G401.6 (cell line): ENCODE measurements around the gene HTT.
"Not testable (repeated sequence)": the region's sequence is repeated elsewhere in the genome, so short reads cannot be mapped to it uniquely, and the experiment has no call there.

ENCODE experiments used
- FAIRE-seq: peaks from 2 replicates; lab custom pipeline; 2012; peaks lifted over from hg19 to GRCh38; lab: Jason Lieb, UNC

The HTT gene

DNA sequence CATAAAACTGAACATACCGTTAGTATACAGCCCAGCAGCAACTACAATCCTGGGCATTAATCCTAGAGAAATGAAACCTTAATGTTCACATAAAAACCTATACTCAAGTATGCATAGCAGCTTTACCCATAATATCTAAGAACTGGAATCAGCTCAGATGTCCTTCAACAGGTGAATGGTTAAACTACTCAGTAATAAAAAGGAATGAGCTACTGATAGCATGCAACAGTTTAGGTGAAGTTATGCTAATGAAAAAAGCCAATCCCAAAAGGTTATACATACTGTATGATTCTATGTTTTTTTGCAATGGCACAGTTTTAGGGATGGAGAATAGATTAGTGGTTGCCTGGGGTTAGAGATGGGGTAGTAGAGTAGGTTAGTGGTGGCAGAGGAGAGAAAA lies 9.3 kb downstream of the HTT start:
- no peak for FAIRE-seq

DNA sequence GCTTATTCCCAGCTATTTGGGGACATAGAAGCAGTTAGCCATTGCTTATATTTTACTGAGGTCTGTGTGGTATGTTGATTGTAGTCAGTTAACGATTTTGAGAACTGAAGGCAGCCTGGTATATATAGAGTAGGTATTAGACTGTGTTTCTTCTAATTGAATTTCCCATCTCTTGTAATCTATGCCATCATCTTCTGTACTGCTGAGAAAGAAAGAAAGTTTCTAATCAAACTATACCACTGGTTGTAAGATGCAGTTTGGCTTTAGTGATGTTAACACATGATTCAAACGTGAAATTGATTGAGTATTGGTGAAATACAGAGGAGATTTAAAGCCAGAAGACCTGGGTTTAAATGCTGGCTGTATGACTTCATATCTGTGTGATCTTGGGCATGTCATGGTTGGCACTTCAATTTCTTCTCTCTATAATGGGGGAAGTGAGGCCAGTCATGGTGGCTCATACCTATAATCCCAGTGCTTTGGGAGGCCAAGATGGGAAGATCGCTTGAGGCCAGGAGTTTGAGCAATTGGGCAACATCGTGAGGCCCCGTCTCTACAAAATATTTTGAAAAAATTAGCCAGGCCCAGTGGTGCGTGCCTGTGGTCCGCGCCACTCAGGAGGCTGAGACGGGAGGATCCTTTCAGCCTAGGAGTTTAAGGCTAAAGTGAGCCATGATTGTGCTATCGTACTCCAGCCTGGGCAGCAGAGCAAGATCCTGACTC lies 11.6 kb downstream of the HTT start:
- no peak for FAIRE-seq

- FAIRE-seq, result no peak
Measured at GRCh38 chr4:3087115-3087797, 12.8 kb downstream of the HTT start.

- no peak for FAIRE-seq
Measured at GRCh38 chr4:3091464-3091863, 17.0 kb downstream of the HTT start.

- not testable (repeated sequence) for FAIRE-seq
Measured at GRCh38 chr4:3094701-3095100, 20.2 kb downstream of the HTT start.

GRCh38 chr4:3096202-3096601 lies 21.7 kb downstream of the HTT start:
- FAIRE-seq, result no peak

DNA sequence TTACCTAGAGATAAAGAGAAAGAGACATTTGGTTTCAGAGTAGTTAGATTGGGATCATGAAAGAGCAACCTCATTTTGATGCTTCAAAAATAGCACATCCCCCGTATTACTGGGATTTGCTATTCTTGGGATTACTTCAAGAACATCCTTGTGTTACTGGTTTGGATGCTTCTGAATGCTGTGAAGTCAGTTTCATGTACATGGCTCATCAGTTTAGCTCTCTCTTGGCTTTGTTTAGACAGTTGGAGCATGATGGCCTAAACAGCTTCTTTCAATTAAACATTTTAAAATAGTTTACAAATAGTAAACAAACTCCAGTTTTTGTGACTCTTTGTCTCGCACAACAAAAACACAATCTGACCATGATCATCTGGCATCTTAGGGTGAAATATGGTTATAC lies 23.9 kb downstream of the HTT start:
- FAIRE-seq, result no peak

DNA sequence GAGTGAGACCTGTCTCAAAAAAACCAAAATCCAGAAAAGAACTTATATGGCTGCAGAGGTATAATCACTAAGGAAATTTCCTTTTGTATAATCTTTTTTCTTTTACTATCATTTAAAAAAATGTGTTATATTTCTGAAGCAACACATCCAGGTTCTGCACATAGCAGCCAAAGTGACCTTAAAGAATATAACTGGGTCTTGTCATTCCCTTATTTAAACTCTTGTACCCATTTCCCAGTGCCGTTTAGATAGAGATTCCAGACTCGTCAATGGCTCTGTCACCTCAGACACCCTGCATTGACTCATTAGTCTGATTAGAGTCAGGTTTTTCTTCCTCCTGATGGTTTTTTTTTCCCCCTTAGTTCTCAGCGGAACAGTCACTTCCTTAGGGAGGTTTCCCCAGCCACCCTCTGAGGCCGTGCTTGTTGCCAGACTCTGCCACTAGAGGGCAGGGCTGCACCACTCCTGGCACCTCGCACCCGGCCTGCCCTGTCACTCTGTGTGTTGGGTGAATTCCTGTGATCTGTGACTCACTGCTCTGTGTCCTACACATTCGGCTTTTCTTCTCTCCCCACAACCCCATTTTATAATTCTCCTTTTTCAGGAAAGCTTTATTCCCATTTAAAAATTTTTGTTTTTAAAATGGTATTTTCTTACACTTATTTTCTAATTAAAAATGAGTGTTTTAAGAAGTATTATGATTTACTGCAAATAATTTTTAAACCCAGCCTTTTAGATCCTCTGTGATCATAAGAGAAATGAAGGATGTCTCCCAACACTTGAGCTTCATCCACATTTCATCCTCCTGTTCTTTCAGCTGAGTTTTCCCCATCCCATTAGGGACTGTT lies 32.1 kb downstream of the HTT start:
- peak; percentile 91 for FAIRE-seq

DNA sequence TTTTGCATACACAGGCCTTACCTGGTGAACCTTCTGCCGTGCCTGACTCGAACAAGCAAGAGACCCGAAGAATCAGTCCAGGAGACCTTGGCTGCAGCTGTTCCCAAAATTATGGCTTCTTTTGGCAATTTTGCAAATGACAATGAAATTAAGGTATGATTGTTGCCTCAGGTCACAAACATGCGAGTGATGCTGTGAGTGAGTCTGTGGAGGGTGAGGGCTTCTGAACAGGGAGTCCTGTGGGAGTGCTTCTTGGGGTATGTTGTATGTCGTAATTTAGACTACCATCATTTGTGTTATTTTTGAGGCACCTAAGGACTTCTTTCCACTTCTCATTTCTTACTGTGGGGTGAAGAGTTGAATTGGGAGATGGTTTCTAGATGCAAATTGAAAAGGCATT lies 32.8 kb downstream of the HTT start:
- no peak for FAIRE-seq

GRCh38 chr4:3107691-3108121 lies 33.2 kb downstream of the HTT start:
- FAIRE-seq, result no peak

GRCh38 chr4:3108211-3108610 lies 33.7 kb downstream of the HTT start:
- FAIRE-seq, result no peak

GRCh38 chr4:3111461-3111860 lies 37.0 kb downstream of the HTT start:
- FAIRE-seq, result no peak

DNA sequence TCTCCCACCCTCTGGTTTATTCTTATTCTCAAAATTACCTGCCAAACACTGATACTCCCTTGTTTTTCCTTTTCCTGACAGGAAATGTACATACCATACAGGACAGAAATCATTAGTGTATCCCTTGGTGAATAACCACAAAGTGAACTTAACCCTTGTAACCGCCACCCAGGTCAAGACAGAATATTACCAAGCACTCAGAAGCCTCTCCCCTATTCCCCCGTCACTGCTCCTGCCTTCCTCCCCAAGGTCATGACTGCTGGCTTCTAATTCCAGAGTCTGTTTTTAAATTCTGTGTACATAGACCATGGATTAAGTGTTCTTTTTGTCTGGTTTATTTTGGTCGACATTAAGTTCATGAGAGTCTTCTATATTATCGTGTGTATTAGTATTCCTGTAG lies 37.7 kb downstream of the HTT start:
- FAIRE-seq, result no peak

DNA sequence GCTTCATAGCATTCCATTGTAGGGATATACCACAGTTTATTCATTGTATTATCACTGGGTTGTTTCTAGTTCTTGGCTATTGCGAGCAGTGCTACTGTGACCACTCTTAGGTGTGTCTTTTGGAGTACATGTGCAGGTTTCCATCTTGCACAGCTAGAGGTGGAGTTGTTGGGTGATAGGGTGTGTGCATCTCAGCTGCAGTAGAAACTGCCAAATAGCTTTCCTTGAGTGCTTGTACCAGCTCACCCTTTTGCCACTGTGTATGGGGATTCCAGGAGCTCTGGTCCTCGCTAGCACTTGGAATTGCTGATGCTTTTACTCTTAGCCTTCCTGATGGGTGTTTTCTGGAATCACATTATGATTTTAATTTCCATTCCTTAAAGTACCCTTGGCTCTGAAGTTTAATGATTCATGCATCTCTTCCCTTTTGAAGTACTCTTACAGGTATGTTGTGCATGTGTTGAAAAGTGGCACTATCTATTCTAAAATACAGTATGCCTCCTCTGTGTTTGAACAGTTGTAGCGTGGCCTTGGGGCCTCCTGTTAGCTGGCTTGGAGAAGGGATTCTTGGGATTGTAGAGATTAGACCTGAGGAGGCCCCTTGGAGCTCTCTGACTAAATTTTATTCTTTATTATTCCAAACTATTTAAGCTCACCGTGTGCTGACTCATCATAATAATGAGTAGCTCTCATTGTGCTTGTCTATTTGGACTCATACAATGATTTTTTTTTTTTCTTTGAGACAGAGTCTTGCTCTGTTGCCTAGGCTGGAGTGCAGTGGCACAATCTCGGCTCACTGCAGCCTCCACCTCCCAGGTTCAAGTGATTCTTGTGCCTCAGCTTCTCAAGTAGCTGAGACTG lies 38.4 kb downstream of the HTT start:
- FAIRE-seq, result no peak

DNA sequence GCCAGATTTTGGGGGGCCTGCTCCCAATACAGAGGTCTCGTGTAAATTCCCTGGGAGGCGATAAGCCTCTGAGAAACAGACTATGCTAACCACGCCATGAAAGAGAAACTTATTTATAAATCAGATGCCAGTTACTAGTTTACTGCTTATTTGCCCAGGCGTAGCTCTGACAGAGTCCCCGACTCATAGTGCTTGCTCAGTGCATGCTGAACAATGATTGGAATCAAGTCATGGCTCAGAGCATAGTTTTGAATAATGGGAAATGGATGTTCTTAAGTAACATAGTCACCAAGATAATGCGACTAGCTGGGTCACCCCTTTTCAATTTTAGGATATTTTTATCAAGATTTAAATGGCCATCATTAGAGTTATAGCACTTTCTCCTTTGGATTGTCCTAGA lies 39.9 kb downstream of the HTT start:
- FAIRE-seq, result no peak

- FAIRE-seq, result no peak
Measured at GRCh38 chr4:3115637-3116270, 41.3 kb downstream of the HTT start.

DNA sequence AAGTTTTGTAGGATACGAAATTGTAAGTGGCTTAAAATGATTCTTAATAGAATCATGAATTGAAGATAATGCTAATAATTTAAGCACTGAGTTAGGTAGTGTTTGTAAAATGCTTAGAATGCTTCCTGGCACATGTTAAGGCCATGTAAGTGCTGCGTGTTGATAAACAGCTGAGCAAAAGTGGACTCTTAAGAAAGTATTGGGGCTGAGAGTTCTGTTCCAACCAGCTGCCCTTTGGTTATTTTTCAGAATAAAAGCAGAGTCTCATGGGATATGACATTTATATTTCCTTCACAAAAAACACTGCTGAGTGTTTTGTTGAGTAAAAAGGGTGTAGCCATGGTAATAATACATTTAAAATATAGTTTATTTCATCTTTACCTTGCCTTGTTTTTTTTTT lies 42.5 kb downstream of the HTT start:
- FAIRE-seq, result no peak

GRCh38 chr4:3118312-3118711 lies 43.8 kb downstream of the HTT start:
- no peak for FAIRE-seq

GRCh38 chr4:3119464-3119863 lies 45.0 kb downstream of the HTT start:
- FAIRE-seq, result no peak

DNA sequence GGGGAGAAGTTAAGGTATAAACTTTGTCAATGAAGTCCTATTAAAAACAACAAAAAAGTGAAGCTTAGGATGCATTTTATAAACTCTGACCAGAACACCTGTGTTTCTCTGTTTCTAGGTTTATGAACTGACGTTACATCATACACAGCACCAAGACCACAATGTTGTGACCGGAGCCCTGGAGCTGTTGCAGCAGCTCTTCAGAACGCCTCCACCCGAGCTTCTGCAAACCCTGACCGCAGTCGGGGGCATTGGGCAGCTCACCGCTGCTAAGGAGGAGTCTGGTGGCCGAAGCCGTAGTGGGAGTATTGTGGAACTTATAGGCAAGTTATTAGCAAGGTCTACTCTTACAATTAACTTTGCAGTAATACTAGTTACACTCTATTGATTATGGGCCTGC lies 46.6 kb downstream of the HTT start:
- FAIRE-seq, result no peak

GRCh38 chr4:3121596-3121995 lies 47.1 kb downstream of the HTT start:
- no peak for FAIRE-seq

- no peak for FAIRE-seq
Measured at GRCh38 chr4:3122081-3122563, 47.6 kb downstream of the HTT start.
